ENCODE data around the gene PDE6G. TPM values are rescaled to one million over a fixed set of nuclear protein-coding genes. Genes with fewer than 3 reads are reported as not detected.

The PDE6G gene
- total and polyA plus RNA-seq, 2 of the 8 experiments (the other 6 are each of a cell fraction or from before 2014, with no cell fraction given) = 5.8 to 12.9 TPM

DNA sequence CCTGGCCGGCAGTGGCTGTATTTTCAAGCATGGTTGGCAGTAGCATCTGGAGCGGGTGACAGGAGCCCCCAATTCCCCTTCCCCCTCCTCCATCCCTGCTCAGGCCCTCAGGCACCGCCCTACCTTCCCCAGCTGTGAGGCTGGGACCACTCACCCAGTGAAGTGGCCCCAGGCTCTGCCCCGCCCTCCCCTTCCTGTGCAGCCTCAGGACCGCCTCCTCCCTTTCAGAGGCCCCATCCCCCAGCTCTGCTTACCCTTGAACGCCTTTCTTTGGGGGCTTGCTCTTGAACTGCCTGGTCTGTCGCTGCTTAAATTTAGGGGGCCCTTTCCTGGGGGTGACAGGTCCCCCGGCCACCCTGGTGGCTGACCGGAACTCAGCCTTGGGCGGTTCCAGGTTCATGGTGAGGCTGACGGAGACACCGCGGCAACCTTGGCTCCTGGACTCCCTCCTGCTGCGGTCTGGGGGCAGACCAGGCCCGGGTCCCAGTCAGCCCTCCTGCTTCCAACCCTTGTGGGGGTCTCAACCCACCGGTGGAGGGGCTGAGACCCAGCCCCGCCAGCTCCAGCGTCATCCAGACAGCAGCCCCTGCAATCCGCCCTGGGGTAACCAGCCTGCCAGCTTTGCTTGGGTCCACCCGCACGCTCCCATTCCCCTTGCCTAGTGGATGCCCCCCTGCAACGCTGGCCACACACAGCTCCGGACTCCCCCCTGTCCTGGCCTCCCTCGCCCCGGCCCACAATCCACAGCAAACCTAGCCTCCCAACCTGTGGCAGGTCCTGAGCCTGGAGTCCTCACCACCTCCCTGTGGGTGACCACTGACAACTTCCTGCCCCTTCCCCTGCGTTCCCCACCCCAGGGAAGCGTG lies 3.2 kb downstream of the PDE6G start (continued):
- TF ChIP-seq CHD7 (IDR thresholded peaks at IDR 0.05; ENCODE audit: insufficient replicate concordance, low read length) (no peak), SIX5 (IDR thresholded peaks at IDR 0.05; ENCODE audit: low read depth, low read length) (no peak), SP4 (IDR thresholded peaks at IDR 0.05; ENCODE audit: low read length) (no peak), CTCF (IDR thresholded peaks at IDR 0.05; ENCODE audit: control extremely low read depth in 1 of 3, insufficient read depth in 1 of 3, low read depth in 1 of 3, low read length in 3 of 3) (no peak; a peak in 1 of 4 replicates), KDM1A (IDR thresholded peaks at IDR 0.05; ENCODE audit: borderline replicate concordance, low read length) (no peak), PHF8 (conservative IDR thresholded peaks at IDR 0.05; ENCODE audit: low read depth, low read length) (no peak)

Data from H1 (cell line).